ENCODE data around the gene RALGPS1. TPM values are rescaled to one million over a fixed set of nuclear protein-coding genes. Genes with fewer than 3 reads are reported as not detected.

RALGPS1 gene
- total and polyA plus RNA-seq, 2 donors (not counting 1 experiment from before 2014, with no cell fraction given) = 19.7 to 39.9 TPM

GRCh38 chr9:126894052-126894603, 20.5 kb upstream of the RALGPS1 start:
- CTCF ChIA-PET = no interaction called here
- Histone ChIP-seq H3K4me3 (ENCODE audit: control extremely low read depth in 1 of 5, extremely low read depth in 1 of 5, insufficient read depth in 1 of 5, low read depth in 2 of 5, low read length in 4 of 5) (no peak overlapping the region), H3K9ac (ENCODE audit: low read length) (no peak overlapping the region), H3K9me3 (ENCODE audit: control extremely low read depth in 1 of 3, control insufficient read depth in 2 of 3, insufficient read depth in 1 of 3, low read length in 2 of 3) (peaks cover 0 to 3% (median 0%) of the 10 kb centered on the region in 3 donors), H3K27me3 (replicated peaks in 1 of 4; ENCODE audit: control extremely low read depth in 1 of 4, control insufficient read depth in 3 of 4, insufficient read depth in 4 of 4, low read length in 3 of 4) (peaks cover 0 to 3% (median 0%) of the 10 kb centered on the region in 4 experiments), H4K20me1 (ENCODE audit: control insufficient read depth, insufficient read depth, low read length, poor library complexity, severe bottlenecking) (no peaks in the 10 kb centered on the region), H3K36me3 (replicated peaks in 1 of 2; ENCODE audit: control extremely low read depth in 1 of 2, control insufficient read depth in 1 of 2, extremely low read depth in 1 of 2, insufficient read depth in 2 of 2, low read length in 1 of 2) (no peaks in the 10 kb centered on the region), H2AFZ (ENCODE audit: insufficient read depth, low read depth, low read length, poor library complexity, severe bottlenecking) (no peak overlapping the region), H3K79me2 (ENCODE audit: control insufficient read depth, insufficient read depth, low read length) (no peaks in the 10 kb centered on the region), H3K4me1 (ENCODE audit: control insufficient read depth in 2 of 2, insufficient read depth in 2 of 2, low read length in 2 of 2) (no peaks in the 10 kb centered on the region), H3K27ac (ENCODE audit: low read length in 2 of 2) (no peak overlapping the region), H3K4me2 (replicated peaks; ENCODE audit: low read depth, low read length, poor library complexity, severe bottlenecking) (no peak overlapping the region)
- Mint-ChIP-seq H3K27me3 (peaks cover 20% of the 10 kb centered on the region), H3K9me3 (ENCODE audit: insufficient read depth) (no peaks in the 10 kb centered on the region), H3K4me1 (no peaks in the 10 kb centered on the region), H3K4me3 (no peak overlapping the region), H3K27ac (no peak overlapping the region)
- intact Hi-C loops (cut with micrococcal nuclease) = no loop called here
- DNase-seq (no peak), ATAC-seq (ENCODE audit: low read depth) (no peak)
- 88% methylated on average over 4 of the region's 4 CpGs for WGBS (ENCODE audit: insufficient coverage)
- POLR2A ChIA-PET = no interaction called here
- TF ChIP-seq EZH2 (IDR thresholded peaks at IDR 0.05; ENCODE audit: borderline replicate concordance, insufficient read depth, low read depth, low read length, poor library complexity, severe bottlenecking) (no peak), CTCF (IDR thresholded peaks at IDR 0.05) (no peak)

GRCh38 chr9:126902210-126902609, 12.4 kb upstream of the RALGPS1 start:
- no peak for TF ChIP-seq EZH2 (IDR thresholded peaks at IDR 0.05; ENCODE audit: borderline replicate concordance, insufficient read depth, low read depth, low read length, poor library complexity, severe bottlenecking)
- no peak for TF ChIP-seq CTCF (IDR thresholded peaks at IDR 0.05)
- Histone ChIP-seq H3K9me3 (ENCODE audit: control extremely low read depth in 1 of 3, control insufficient read depth in 2 of 3, insufficient read depth in 1 of 3, low read length in 2 of 3) (peaks cover 3 to 12% (median 7%) of the 10 kb centered on the region in 3 donors), H3K4me1 (ENCODE audit: control insufficient read depth in 2 of 2, insufficient read depth in 2 of 2, low read length in 2 of 2) (no peaks in the 10 kb centered on the region), H2AFZ (ENCODE audit: insufficient read depth, low read depth, low read length, poor library complexity, severe bottlenecking) (no peak overlapping the region), H3K79me2 (ENCODE audit: control insufficient read depth, insufficient read depth, low read length) (no peaks in the 10 kb centered on the region), H3K36me3 (replicated peaks in 1 of 2; ENCODE audit: control extremely low read depth in 1 of 2, control insufficient read depth in 1 of 2, extremely low read depth in 1 of 2, insufficient read depth in 2 of 2, low read length in 1 of 2) (no peaks in the 10 kb centered on the region), H3K27ac (ENCODE audit: low read length in 2 of 2) (no peak overlapping the region), H3K4me3 (ENCODE audit: control extremely low read depth in 1 of 5, extremely low read depth in 1 of 5, insufficient read depth in 1 of 5, low read depth in 2 of 5, low read length in 4 of 5) (no peak overlapping the region), H3K4me2 (replicated peaks; ENCODE audit: low read depth, low read length, poor library complexity, severe bottlenecking) (no peak overlapping the region), H4K20me1 (ENCODE audit: control insufficient read depth, insufficient read depth, low read length, poor library complexity, severe bottlenecking) (no peaks in the 10 kb centered on the region), H3K9ac (ENCODE audit: low read length) (no peak overlapping the region), H3K27me3 (replicated peaks in 1 of 4; ENCODE audit: control extremely low read depth in 1 of 4, control insufficient read depth in 3 of 4, insufficient read depth in 4 of 4, low read length in 3 of 4) (peaks cover 0 to 8% (median 0%) of the 10 kb centered on the region in 4 experiments)
- intact Hi-C loops (cut with micrococcal nuclease) = no loop called here
- DNase-seq = no peak
- 100% methylated on average over 1 of the region's 3 CpGs for WGBS (ENCODE audit: insufficient coverage)
- Mint-ChIP-seq H3K27me3 (peaks cover 18% of the 10 kb centered on the region), H3K4me3 (no peak overlapping the region), H3K27ac (no peak overlapping the region), H3K4me1 (no peaks in the 10 kb centered on the region), H3K9me3 (ENCODE audit: insufficient read depth) (peaks cover 4% of the 10 kb centered on the region)
- ChIA-PET CTCF (interaction anchor here (1.3 kb wide), 1 partner anchor 11 kb away, joined by 5 read pairs; the partner anchor contains the start of gene RALGPS1), POLR2A (no interaction called here)
- no peak for ATAC-seq (ENCODE audit: low read depth)

Measured in B cell (primary cell).